NCI-H2227 (cell line): ENCODE data around the gene IPCEF1.

Experiments
- DNase-seq: peaks from one replicate; lab custom pipeline; 2025; ENCODE audit not compliant: unreplicated experiment; lab: John Stamatoyannopoulos, UW

Gene IPCEF1

GRCh38 chr6:154297721-154298120 lies 58.9 kb downstream of the IPCEF1 start:
- DNase-seq, result no peak

GRCh38 chr6:154297210-154297609 lies 59.4 kb downstream of the IPCEF1 start:
- DNase-seq, result no peak

DNA sequence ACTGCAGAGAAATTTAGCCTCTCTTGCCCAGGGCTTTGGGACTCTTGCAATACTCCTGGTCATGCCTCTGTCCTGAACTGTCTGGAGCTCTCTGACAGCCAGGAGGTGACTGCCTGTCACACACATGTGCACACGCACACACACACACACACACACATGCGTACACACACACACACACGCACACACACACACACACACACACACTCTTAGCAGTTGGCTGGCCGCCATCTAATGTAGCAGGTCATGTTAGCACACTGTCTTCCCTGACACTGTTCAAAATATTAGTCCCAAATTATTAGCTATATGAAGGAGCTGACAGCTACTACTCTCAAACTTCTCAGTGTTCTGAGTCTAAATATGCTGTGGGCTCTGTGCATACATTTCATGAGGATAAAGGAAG lies 60.9 kb downstream of the IPCEF1 start:
- no peak for DNase-seq

DNA sequence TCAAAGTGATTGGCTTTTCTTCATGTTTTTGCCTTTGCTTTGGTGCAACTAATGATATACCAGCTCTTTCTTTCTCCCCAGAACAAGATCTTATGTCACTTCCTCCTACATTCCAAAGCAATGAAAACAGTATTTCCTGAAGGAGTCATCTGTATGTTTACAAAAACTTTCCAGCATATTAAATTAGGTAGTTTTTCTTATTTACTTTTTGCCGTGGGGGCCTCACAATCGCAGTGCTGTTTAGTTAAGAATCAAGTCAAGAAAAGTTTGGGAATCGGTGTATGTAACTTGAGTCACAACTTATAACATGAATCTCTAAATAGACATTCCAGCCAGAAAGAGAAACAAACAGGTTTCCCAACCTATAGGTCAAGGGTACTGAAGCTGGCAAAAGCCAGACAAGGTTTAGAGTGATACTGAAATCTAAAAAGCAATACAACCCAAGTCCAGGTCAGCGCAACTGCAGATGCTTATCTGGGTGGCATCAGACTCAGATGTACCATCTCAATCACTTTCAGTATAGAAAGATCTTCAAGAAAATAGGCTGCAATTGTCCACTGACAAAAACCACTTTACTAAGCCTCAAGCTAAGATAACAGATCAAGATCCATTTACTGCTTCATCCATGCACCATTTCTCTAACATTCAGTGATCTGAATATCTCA lies 63.6 kb downstream of the IPCEF1 start:
- DNase-seq, result no peak

DNA sequence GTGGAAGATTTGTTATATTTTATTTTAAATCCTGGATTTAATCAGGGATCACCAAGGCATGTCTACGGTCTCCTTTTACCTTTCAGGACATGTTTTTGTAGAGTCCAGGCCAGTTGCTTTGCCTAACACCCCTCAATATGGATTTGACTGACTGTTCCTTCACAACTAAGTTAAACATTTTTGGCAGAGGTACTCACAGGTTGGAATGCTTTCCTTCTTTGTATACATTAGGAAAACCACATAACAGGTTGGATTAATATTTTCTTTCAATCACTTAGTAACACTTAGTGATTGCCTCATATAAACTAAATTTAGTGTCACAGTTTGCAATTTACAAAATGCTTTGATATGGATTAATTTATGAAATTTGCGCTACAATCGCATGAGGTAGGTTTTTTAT lies 64.5 kb downstream of the IPCEF1 start:
- DNase-seq, result no peak

DNA sequence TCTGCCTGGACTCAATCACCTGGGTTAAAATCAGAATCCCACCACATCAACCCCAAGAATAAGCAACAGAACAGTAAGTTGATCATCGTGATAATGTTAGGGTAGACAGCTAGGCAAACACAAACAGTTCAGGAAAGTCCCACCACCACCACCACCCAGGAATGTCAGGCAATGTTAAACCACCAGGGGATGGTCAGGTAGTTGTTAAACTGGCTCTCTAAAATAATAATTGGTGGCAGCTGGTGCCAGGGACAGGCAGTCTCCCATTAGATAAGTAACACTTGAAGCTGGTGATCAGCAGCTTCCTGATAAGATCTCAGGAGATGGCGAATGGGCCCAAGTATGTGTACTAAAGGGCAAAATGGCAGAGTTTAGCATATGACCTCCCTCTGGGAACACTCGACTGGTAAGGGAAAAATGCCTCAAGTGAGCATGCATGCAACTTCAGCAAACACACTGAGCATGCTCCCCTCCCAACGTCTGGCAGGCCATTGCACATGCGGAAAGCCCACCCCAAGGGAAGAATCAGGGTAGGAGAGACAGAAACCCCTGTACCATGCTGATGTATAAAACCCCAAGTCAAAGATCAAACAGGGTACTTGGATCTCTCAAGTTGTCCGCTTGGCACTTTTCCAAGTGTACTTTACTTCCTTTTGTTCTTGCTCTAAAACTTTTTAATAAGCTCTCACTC lies 66.6 kb downstream of the IPCEF1 start:
- no peak for DNase-seq

DNA sequence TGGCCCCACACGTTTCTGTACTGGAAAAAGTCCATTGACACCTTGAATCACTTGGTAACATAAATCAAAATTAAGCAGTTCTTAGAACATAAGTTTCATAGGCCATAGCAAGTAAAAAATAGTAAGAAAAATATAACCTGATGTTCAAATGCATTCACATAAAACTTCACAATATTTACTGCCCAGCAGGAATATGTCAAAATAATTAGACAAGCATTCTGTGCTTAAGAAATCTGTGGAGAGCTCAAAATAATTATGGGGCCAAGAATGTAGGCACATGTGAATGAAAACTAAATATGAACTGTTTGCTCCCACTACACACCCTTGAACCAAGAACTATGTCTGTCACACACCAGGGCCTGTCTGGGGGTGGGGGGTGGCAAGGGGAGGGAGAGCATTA lies 70.8 kb downstream of the IPCEF1 start:
- DNase-seq, result no peak

DNA sequence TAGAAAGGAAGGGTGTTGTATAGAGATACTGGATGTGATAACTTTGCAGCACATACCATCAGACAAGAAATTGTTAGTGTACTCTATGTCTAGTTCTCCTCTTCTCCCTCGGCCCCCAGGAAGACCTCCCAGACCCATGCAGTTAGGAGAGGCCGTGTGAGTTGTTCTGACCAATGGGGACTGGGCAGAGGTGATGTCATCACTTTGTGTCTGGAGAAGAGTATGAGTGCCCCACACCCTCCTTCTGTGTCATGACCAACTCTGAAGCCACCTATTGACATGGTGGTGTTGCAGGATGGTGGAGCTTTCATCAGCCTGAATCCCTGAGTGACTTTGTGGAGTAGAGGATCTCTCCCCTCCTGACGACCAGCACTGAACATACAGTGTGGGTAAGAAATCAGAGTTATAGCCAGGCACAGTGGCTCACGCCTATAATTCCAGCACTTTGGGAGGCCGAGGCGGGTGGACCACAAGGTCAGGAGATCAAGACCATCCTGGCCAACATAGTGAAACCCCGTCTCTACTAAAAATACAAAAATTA lies 72.2 kb downstream of the IPCEF1 start:
- DNase-seq, result no peak

DNA sequence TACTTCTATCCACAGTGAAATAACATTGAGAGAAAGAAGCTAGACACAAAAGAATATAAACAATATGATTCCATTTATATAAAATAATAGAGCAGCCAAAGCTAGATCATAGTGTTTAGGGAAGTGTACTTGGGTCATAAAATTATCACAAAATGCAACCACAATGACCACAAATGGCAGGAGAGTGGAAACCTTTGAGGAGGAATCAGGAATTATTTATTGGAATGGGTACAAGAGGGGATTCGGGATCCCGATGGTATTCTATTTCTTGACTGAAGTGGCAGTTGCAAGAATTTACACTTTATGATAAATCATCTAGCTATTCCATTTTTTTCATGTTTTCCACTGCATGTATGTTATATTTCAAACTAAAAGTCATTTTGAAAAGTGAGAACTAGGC lies 76.1 kb downstream of the IPCEF1 start:
- DNase-seq, result no peak

DNA sequence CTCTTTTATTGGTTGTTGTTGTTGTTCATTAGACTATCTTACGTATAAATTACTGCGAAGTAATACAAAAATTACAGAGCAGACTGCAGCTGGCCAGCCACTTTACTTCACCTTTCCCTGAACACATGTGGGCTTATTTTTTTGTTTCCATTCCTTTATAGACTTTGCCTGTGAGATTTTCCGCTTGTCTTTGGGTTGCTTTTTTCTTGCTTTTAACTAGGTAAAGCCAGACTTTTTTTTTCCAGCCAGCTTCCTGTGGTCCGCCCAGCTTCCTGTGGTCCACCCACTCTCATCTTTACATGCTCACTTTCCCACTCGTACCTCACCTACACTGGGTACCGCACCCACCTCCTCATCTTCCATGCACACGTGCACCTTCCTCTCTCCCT lies 79.0 kb downstream of the IPCEF1 start:
- DNase-seq, result peak; percentile 1

- DNase-seq, result peak; percentile 53
These were observed 79.6 kb downstream of the IPCEF1 start for GRCh38 chr6:154276810-154277628.

DNA sequence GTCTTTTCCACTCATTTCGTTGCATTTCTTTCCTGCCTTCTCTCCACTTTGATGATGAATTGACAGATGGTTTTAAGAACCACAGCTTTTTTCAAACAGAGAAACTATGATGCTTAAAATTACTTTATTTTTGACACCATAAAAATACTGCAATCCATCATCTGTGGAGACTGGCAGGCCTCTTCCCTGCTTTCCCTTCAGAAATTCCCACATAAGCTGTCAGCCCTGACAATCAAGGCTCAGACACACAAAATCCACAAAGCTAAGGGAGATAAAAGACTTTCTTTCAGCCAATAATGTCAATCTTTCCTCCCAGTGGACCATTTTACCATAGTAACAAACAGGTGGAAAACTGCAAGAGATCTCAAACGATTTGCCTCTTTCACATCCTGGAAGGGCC lies 82.4 kb downstream of the IPCEF1 start:
- DNase-seq, result no peak

GRCh38 chr6:154268486-154268885 lies 88.1 kb downstream of the IPCEF1 start:
- no peak for DNase-seq

DNA sequence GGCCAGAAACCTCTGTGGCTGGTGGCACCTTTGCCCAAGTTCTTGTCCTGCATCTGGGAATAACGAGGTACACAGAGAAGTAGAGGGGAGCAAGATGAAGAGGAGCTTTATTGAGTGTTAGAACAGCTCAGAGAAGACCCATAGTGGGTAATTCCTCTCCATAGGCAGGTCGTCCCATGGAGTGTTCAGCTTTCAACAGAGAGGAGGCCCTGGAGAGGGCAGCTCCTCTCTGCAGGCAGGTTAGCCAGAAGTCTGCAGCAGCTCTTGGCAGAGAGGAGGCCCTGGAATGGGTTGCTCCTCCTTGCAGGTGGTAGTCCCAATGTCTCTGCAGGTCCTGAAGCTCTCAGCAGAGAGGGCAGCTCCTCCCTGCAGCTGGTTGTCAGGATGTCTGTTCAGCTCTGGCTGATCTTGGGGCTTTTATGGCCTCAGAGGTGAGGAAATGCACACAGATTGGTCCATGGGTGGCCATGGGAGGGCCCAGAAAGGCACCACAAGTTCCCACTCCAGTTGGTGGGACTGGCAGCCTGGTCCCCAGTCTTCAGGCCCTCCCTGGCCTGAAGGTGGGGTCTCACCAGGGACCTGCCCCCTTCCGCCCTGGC lies 89.0 kb downstream of the IPCEF1 start:
- no peak for DNase-seq

- no peak for DNase-seq
These were observed 90.0 kb downstream of the IPCEF1 start for GRCh38 chr6:154266560-154267099.

DNA sequence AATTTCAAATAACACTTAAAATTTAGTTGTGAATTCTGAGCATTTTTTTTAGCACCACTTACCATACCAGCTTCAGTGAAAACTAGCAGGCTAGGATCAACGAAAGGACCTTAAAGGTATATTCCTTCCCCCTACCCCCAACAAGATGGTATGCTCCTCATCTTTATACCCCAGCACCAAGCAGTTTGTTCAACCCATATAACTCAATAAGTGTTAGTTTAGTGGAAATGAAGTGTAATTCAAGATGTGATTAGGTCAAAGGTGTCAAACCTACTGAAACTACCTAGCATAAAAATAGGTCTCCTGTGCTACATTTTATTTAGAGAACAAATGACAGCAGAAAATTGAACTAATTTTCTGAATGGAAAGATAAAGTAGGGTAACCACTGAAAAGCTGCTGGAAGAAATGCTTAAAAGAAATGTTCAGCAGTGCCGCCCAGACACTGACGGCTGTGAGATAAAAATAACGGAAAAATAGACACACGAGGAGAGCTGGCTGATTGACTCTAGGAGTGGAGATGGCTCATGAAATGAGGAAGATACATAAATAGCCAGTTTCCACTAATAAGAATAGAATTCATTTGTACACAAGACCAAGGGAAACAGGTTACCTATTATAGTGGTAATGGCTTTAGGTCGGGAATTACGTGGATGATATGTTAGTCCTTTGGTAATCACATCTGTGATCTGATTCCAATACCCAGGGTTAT lies 94.8 kb downstream of the IPCEF1 start:
- DNase-seq, result no peak

DNA sequence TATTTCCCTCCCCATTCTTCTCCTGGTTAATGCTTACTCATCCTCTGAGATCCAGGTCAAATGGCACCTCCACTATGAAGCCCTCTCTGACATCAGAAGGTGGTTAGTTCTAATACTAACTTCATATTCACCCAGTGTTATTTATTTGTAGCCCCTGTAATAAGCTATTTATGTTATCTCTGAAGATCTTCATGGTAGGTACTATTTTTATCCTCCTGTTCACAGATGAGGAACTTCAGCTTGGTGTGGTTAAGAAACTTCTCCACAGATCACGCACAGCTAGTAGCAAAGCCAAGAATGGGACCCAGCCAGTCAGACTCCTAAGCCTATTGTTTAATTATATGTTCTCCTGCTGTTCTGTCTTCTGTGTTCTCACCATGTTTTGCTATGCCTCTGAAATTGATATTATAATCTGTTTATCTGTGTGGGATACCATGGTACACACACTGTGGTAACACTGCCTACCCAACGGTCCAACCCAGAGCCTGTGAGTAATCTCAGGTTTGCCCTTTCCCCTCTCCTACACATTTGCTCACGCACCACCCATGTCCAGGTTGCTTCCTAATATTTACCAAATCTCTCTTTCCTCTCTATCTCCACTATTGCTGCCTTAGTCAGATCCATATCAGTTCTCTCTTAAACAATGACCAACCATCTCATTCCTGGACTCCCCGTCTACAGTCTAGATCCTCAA lies 98.4 kb downstream of the IPCEF1 start:
- no peak for DNase-seq

- no peak for DNase-seq
These were observed 99.5 kb downstream of the IPCEF1 start for GRCh38 chr6:154257067-154257466.

GRCh38 chr6:154252678-154253077 lies 103.9 kb downstream of the IPCEF1 start:
- DNase-seq, result no peak

DNA sequence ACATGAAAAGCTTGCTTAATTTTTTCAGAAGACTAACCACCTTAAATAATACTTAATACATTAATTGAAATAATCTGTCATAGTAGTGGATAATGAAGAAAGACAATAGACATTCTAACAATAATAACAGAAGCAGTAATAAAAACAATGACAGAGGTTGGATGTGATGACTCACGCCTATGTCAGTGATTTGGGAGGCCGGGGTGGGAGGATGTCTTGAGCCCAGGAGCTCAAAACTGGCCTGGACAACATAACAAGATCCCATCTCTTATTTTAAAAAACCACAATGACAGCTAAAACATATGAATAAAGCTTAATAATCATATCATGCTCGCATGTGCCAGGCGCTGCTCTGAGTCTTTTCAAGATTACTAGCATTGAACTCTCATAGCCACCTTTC lies 105.5 kb downstream of the IPCEF1 start:
- DNase-seq, result no peak
